H9 (cell line): ENCODE data around the gene CERS6. TPM values are rescaled to one million over a fixed set of nuclear protein-coding genes. Genes with fewer than 3 reads are reported as not detected.

Source experiments
- DNase-seq: peaks from one replicate; pipeline ENCODE4 v3.0.0-alpha.2; 2017
- H2AFZ ChIP-seq: one replicate; pipeline ENCODE4 v1.6.1; 2013; ENCODE audit warnings: mild to moderate bottlenecking, low read length, control low read depth, moderate library complexity
- H2AK5ac ChIP-seq: 2 replicates; pipeline ENCODE4 v1.6.1; 2013; ENCODE audit warnings: low read length, control low read depth, mixed read lengths; ENCODE audit not compliant: insufficient read length
- H2BK120ac ChIP-seq: one replicate; pipeline ENCODE4 v1.6.1; 2013; ENCODE audit warnings: low read depth, mild to moderate bottlenecking, low read length, control low read depth, inconsistent platforms; ENCODE audit not compliant: poor library complexity, severe bottlenecking
- H2BK12ac ChIP-seq: 2 replicates; pipeline ENCODE4 v1.6.1; 2013; ENCODE audit warnings: low read length, control low read depth, mixed read lengths, low read depth; ENCODE audit not compliant: insufficient read length
- H2BK15ac ChIP-seq: 2 replicates; pipeline ENCODE4 v1.6.1; 2013; ENCODE audit warnings: low read depth, low read length, control low read depth
- H2BK20ac ChIP-seq: one replicate; pipeline ENCODE4 v1.6.1; 2013; ENCODE audit warnings: low read depth, mild to moderate bottlenecking, low read length, control low read depth, inconsistent platforms; ENCODE audit not compliant: poor library complexity, severe bottlenecking
- H2BK5ac ChIP-seq: 2 replicates; pipeline ENCODE4 v1.6.1; 2013; ENCODE audit warnings: low read length, control low read depth, mixed read lengths; ENCODE audit not compliant: insufficient read length
- H3K14ac ChIP-seq: 2 replicates; pipeline ENCODE4 v1.6.1; 2013; ENCODE audit warnings: low read length, control low read depth; ENCODE audit not compliant: insufficient read depth
- H3K18ac ChIP-seq: 2 replicates; pipeline ENCODE4 v1.6.1; 2013; ENCODE audit warnings: low read depth, mild to moderate bottlenecking, mixed read lengths, low read length, control low read depth; ENCODE audit not compliant: insufficient read length
- H3K23ac ChIP-seq: 2 replicates; pipeline ENCODE4 v1.6.1; 2013; ENCODE audit warnings: low read length, control low read depth, mixed read lengths, low read depth; ENCODE audit not compliant: insufficient read length
- H3K23me2 ChIP-seq: 2 replicates; pipeline ENCODE4 v1.6.1; 2013; ENCODE audit warnings: low read depth, mild to moderate bottlenecking, mixed read lengths, low read length, control low read depth; ENCODE audit not compliant: insufficient read length, poor library complexity, severe bottlenecking
- H3K27ac ChIP-seq: 2 replicates; pipeline ENCODE4 v1.5.1; 2013; ENCODE audit warnings: low read length, control low read depth, mixed read lengths, low read depth; ENCODE audit not compliant: insufficient read length
- H3K27me3 ChIP-seq: 2 replicates; pipeline ENCODE4 v1.6.1; 2013; ENCODE audit warnings: low read length, control low read depth, inconsistent platforms; ENCODE audit not compliant: insufficient read depth
- H3K4ac ChIP-seq: 2 replicates; pipeline ENCODE4 v1.6.1; 2013; ENCODE audit warnings: low read depth, mild to moderate bottlenecking, control low read depth, inconsistent platforms, low read length, moderate library complexity
- H3K4me1 ChIP-seq: 2 replicates; pipeline ENCODE4 v1.6.1; 2013; ENCODE audit warnings: low read length, control low read depth, inconsistent platforms; ENCODE audit not compliant: insufficient read depth
- H3K4me2 ChIP-seq: 2 replicates; pipeline ENCODE4 v1.6.1; 2013; ENCODE audit warnings: low read length, control low read depth, mixed read lengths; ENCODE audit not compliant: insufficient read length, insufficient read depth
- H3K56ac ChIP-seq: 2 replicates; pipeline ENCODE4 v1.6.1; 2013; ENCODE audit warnings: low read depth, mild to moderate bottlenecking, mixed read lengths, low read length, control low read depth; ENCODE audit not compliant: insufficient read length
- H3K79me1 ChIP-seq: 2 replicates; pipeline ENCODE4 v1.6.1; 2013; ENCODE audit warnings: low read depth, mild to moderate bottlenecking, moderate library complexity, low read length, control low read depth, inconsistent platforms; ENCODE audit not compliant: insufficient read depth, poor library complexity, severe bottlenecking
- H3K79me2 ChIP-seq: 2 replicates; pipeline ENCODE4 v1.6.1; 2013; ENCODE audit warnings: low read length, control low read depth, inconsistent platforms; ENCODE audit not compliant: insufficient read depth
- H3K9ac ChIP-seq: 2 replicates; pipeline ENCODE4 v1.6.1; 2013; ENCODE audit warnings: low read length, control low read depth, mixed read lengths; ENCODE audit not compliant: insufficient read length; ENCODE audit errors: extremely low read depth
- H3K9me3 ChIP-seq: one replicate; pipeline ENCODE4 v1.6.1; 2013; ENCODE audit warnings: low read depth, low read length, inconsistent platforms; ENCODE audit not compliant: control insufficient read depth
- H3T11ph ChIP-seq: one replicate; pipeline ENCODE4 v1.6.1; 2013; ENCODE audit warnings: mild to moderate bottlenecking, low read length, control low read depth, inconsistent platforms
- H4K20me1 ChIP-seq: one replicate; pipeline ENCODE4 v1.6.1; 2013; ENCODE audit not compliant: control insufficient read depth, insufficient read length, insufficient read depth
- H4K5ac ChIP-seq: 2 replicates; pipeline ENCODE4 v1.6.1; 2013; ENCODE audit warnings: low read depth, mild to moderate bottlenecking, mixed read lengths, low read length, control low read depth; ENCODE audit not compliant: insufficient read length
- H4K8ac ChIP-seq: replicated peaks from 2 replicates; pipeline ENCODE4 v1.6.1; 2013; ENCODE audit warnings: low read length, control low read depth, mixed read lengths, low read depth; ENCODE audit not compliant: insufficient read length
- H4K91ac ChIP-seq: 2 replicates; pipeline ENCODE4 v1.6.1; 2013; ENCODE audit warnings: low read depth, mild to moderate bottlenecking, moderate library complexity, mixed read lengths, low read length, control low read depth; ENCODE audit not compliant: insufficient read length
- H3K27ac Mint-ChIP-seq, 3 experiments: 2 replicates in 2 of 3; 3 replicates in 1 of 3; pipeline ENCODE4 v1.8.0; 2020 to 2021; ENCODE audit warnings: mixed read lengths in 3 of 3, mild to moderate bottlenecking in 1 of 3, moderate library complexity in 1 of 3
- H3K27me3 Mint-ChIP-seq: 2 replicates; pipeline ENCODE4 v1.8.0; 2021; ENCODE audit warnings: low read depth, mild to moderate bottlenecking, moderate library complexity, mixed read lengths
- H3K36me3 Mint-ChIP-seq, 3 experiments: 2 replicates in 2 of 3; 3 replicates in 1 of 3; pipeline ENCODE4 v1.8.0; 2020 to 2021; ENCODE audit warnings: low read depth in 3 of 3, mixed read lengths in 3 of 3; ENCODE audit not compliant: insufficient read depth in 1 of 3
- H3K4me1 Mint-ChIP-seq, 2 experiments: 2 replicates each; pipeline ENCODE4 v1.8.0; 2020; ENCODE audit warnings: mixed read lengths in 2 of 2
- H3K4me3 Mint-ChIP-seq, 2 experiments: 2 replicates in 1 of 2; 3 replicates in 1 of 2; pipeline ENCODE4 v1.8.0; 2020 to 2021; ENCODE audit warnings: mild to moderate bottlenecking in 2 of 2, mixed read lengths in 2 of 2, moderate library complexity in 1 of 2
- H3K9me3 Mint-ChIP-seq, 2 experiments: 2 replicates in 1 of 2; 3 replicates in 1 of 2; pipeline ENCODE4 v1.8.0; 2020; ENCODE audit warnings: mild to moderate bottlenecking in 2 of 2, mixed read lengths in 2 of 2, moderate library complexity in 1 of 2
- WGBS: extraction: QIAGEN DNeasy Blood & Tissue Kit; methylation state at CpG from one replicate; pipeline ENCODE4 v1.1.7; 2013; ENCODE audit warnings: missing lambda C conversion rate, low lambda C conversion rate, mixed read lengths; ENCODE audit not compliant: insufficient read length; ENCODE audit errors: extremely low coverage; 5-methylcytosine and 5-hydroxymethylcytosine counted together
- total RNA-seq: library from RNA; stranded (reverse); gene quantifications from 2 replicates; pipeline ENCODE4 v1.2.1, GENCODE V29; 2021
- TF ChIP-seq, protein P1 (sequence below): fragments of 200-600 bp; sonication (generic); conservative IDR thresholded peaks from 3 replicates; pipeline ENCODE4 v1.8.0; 2021; ENCODE audit warnings: antibody characterized with exemption, mild to moderate bottlenecking

Gene CERS6
- total RNA-seq, 1 experiment from 2014 or later: 17.7 TPM

DNA sequence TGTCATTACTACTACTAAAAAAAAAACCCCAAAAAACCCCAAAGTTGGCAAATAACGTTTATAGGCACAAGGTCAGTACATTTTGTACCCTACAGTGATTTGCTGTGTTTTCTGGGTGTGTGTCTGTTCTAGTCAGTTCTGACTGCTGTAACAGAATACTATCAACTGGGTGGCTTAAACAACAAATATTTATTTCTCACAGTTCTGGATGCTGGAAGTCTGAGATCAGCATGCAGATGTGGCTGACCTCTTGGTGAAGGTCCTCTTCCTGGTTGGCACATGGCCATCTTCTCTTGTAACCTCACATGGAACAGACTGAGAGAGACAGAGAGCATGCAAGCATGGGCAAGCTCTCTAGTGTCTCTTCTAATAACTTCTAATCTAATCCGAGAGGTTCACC lies 103.1 kb downstream of the CERS6 start:
- peaks cover 3% of the 10 kb centered on the region; the same call in 1 of the 2 replicates for H3K4me1 ChIP-seq
- H3K4me1 Mint-ChIP-seq: peaks cover 9 to 10% of the 10 kb centered on the region in 2 experiments
- H3K27me3 ChIP-seq: no peaks in the 10 kb centered on the region
- H3K23me2 ChIP-seq: no peaks in the 10 kb centered on the region
- H2BK120ac ChIP-seq: no peak overlapping the region
- H4K20me1 ChIP-seq: no peaks in the 10 kb centered on the region
- no peak overlapping the region for H3K27ac ChIP-seq
- H3K79me2 ChIP-seq: no peaks in the 10 kb centered on the region
- H2BK12ac ChIP-seq: no peak overlapping the region
- no peak overlapping the region for H2BK20ac ChIP-seq
- DNase-seq: no peak
- H3K56ac ChIP-seq: no peak overlapping the region
- H4K8ac ChIP-seq: no peak overlapping the region
- H2BK5ac ChIP-seq: no peak overlapping the region
- no peaks in the 10 kb centered on the region for H3K9me3 Mint-ChIP-seq
- H3K79me1 ChIP-seq: no peaks in the 10 kb centered on the region
- TF ChIP-seq, protein P1, sequence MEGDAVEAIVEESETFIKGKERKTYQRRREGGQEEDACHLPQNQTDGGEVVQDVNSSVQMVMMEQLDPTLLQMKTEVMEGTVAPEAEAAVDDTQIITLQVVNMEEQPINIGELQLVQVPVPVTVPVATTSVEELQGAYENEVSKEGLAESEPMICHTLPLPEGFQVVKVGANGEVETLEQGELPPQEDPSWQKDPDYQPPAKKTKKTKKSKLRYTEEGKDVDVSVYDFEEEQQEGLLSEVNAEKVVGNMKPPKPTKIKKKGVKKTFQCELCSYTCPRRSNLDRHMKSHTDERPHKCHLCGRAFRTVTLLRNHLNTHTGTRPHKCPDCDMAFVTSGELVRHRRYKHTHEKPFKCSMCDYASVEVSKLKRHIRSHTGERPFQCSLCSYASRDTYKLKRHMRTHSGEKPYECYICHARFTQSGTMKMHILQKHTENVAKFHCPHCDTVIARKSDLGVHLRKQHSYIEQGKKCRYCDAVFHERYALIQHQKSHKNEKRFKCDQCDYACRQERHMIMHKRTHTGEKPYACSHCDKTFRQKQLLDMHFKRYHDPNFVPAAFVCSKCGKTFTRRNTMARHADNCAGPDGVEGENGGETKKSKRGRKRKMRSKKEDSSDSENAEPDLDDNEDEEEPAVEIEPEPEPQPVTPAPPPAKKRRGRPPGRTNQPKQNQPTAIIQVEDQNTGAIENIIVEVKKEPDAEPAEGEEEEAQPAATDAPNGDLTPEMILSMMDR: no peak
- H3K9ac ChIP-seq: no peak overlapping the region
- H4K5ac ChIP-seq: no peak overlapping the region
- no peak overlapping the region for H2AK5ac ChIP-seq
- no peak overlapping the region for H2AFZ ChIP-seq
- no peak overlapping the region for H4K91ac ChIP-seq
- H3K4me2 ChIP-seq: no peak overlapping the region
- H2BK15ac ChIP-seq: no peak overlapping the region
- H3T11ph ChIP-seq: no peak overlapping the region
- peak overlapping the region in 2 of 3 experiments; percentile 67 to 88; a peak in 3 of 7 replicates for H3K27ac Mint-ChIP-seq
- no peak overlapping the region for H3K18ac ChIP-seq
- no peaks in the 10 kb centered on the region for H3K9me3 ChIP-seq
- no peak overlapping the region for H3K14ac ChIP-seq
- H3K23ac ChIP-seq: no peak overlapping the region
- no peak overlapping the region for H3K4ac ChIP-seq
- WGBS: no CpG with 5 or more reads among the region's 2 CpGs
- peaks cover 14 to 30% (median 19%) of the 10 kb centered on the region in 3 experiments for H3K36me3 Mint-ChIP-seq
- no peaks in the 10 kb centered on the region for H3K27me3 Mint-ChIP-seq
- no peak overlapping the region; a peak in 1 of 5 replicates for H3K4me3 Mint-ChIP-seq
